HCT116 (cell line): ENCODE results near the gene MCL1. TPM values are rescaled to one million over a fixed set of nuclear protein-coding genes. Genes with fewer than 3 reads are reported as not detected.

Experiments
- ATAC-seq: fragments of 200-7000 bp; cut with Tn5 transposase; 2 replicates; pipeline ENCODE4 v1.9.1; 2020; ENCODE audit warnings: mild to moderate bottlenecking, moderate library complexity
- BruUV-seq: library from RNA; stranded (reverse); fragments of 400-500 nt; replicated peaks from 2 replicates; lab custom pipeline; 2021; lab: Mats Ljungman, UMichigan
- CTCF ChIA-PET: fragments of 300-600 bp; sonication (Branson Sonifier 250); formaldehyde crosslinking; loops from one replicate; lab custom pipeline; 2021; ENCODE audit warnings: antibody characterized with exemption; lab: Charles Lee
- POLR2A ChIA-PET: fragments of 300-600, 350-600 bp; sonication (Branson Sonifier 250); formaldehyde crosslinking; loops from one replicate; lab custom pipeline; 2021; ENCODE audit warnings: antibody characterized with exemption; lab: Charles Lee
- RAD21 ChIA-PET, 2 experiments: fragments of 300-600 bp; sonication (Branson Sonifier 250); formaldehyde crosslinking; loops; one replicate each; lab custom pipeline; 2023; ENCODE audit warnings: low total read pairs in 2 of 2; ENCODE audit not compliant: uncharacterized antibody in 2 of 2, unreplicated experiment in 2 of 2, low non-redundant PET in 1 of 2; lab: Charles Lee
- DNase-seq: peaks from one replicate; pipeline ENCODE4 v3.0.0-alpha.2; 2010; ENCODE audit warnings: low read depth, low spot score
- H2AFZ ChIP-seq: fragments of 200-600 bp; shearing (Covaris generic), sonication (generic); 2 replicates; pipeline ENCODE4 v1.6.1; 2017; ENCODE audit warnings: low read depth, mixed run types, mixed read lengths, antibody characterized with exemption, low read length; ENCODE audit not compliant: poor library complexity, severe bottlenecking
- H3K27ac ChIP-seq: 2 replicates; pipeline ENCODE4 v1.5.1; 2012; ENCODE audit warnings: low read depth, low read length
- H3K27me3 ChIP-seq: fragments of 200-600 bp; sonication (generic); 2 replicates; pipeline ENCODE4 v1.6.1; 2016; ENCODE audit warnings: mixed run types, low read length, mixed read lengths; ENCODE audit not compliant: insufficient read depth
- H3K36me3 ChIP-seq, 2 experiments: fragments of 200-500 bp in 1 of 2; fragments of 200-600 bp in 1 of 2; sonication (Bioruptor generic) in 1 of 2; sonication (generic) in 1 of 2; 2 replicates each; pipeline versions ENCODE4 v1.5.1 to v1.6.1; 2014 to 2016; ENCODE audit warnings: low read length in 2 of 2, inconsistent platforms in 1 of 2, mixed read lengths in 1 of 2, mixed run types in 1 of 2; ENCODE audit not compliant: insufficient read depth in 2 of 2, control insufficient read depth in 1 of 2
- H3K4me1 ChIP-seq, 2 experiments: fragments of 200-600 bp in 1 of 2; sonication (generic) in 1 of 2; 2 replicates each; pipeline versions ENCODE4 v1.5.1 to v1.6.1; 2012 to 2017; ENCODE audit warnings: low read length in 2 of 2, inconsistent platforms in 1 of 2, mild to moderate bottlenecking in 1 of 2, mixed read lengths in 1 of 2, mixed run types in 1 of 2, moderate library complexity in 1 of 2; ENCODE audit not compliant: insufficient read depth in 2 of 2, control insufficient read depth in 1 of 2
- H3K4me2 ChIP-seq: fragments of 200-600 bp; sonication (generic); 2 replicates; pipeline ENCODE4 v1.6.1; 2017; ENCODE audit warnings: mixed run types, low read length, mixed read lengths
- H3K4me3 ChIP-seq, 2 experiments: fragments of 200-600 bp in 1 of 2; sonication (generic) in 1 of 2; replicated peaks in 1 of 2; 2 replicates each; pipeline ENCODE4 v1.5.1; 2011 to 2016; ENCODE audit warnings: low read length in 2 of 2, control low read depth in 1 of 2, low read depth in 1 of 2, mild to moderate bottlenecking in 1 of 2, mixed read lengths in 1 of 2, mixed run types in 1 of 2
- H3K79me2 ChIP-seq: fragments of 200-600 bp; sonication (generic); 2 replicates; pipeline ENCODE4 v1.6.1; 2017; ENCODE audit warnings: mild to moderate bottlenecking, mixed run types, low read length, moderate library complexity, mixed read lengths; ENCODE audit not compliant: insufficient read depth
- H3K9ac ChIP-seq: fragments of 200-600 bp; sonication (generic); 2 replicates; pipeline ENCODE4 v1.6.1; 2016; ENCODE audit warnings: low read length, mixed read lengths
- H3K9me2 ChIP-seq: fragments of 200-600 bp; sonication (generic), shearing (Covaris generic); 2 replicates; pipeline ENCODE4 v1.6.1; 2017; ENCODE audit warnings: mixed run types, mild to moderate bottlenecking, moderate library complexity; ENCODE audit not compliant: insufficient read depth
- H3K9me3 ChIP-seq, 2 experiments: fragments of 200-500 bp in 1 of 2; fragments of 200-600 bp in 1 of 2; sonication (Bioruptor generic) in 1 of 2; sonication (generic) in 1 of 2; 2 replicates each; pipeline ENCODE4 v1.6.1; 2014 to 2017; ENCODE audit warnings: low read length in 2 of 2, mixed read lengths in 2 of 2, inconsistent platforms in 1 of 2, low read depth in 1 of 2, mild to moderate bottlenecking in 1 of 2, mixed run types in 1 of 2, moderate library complexity in 1 of 2; ENCODE audit not compliant: control insufficient read depth in 1 of 2, insufficient read depth in 1 of 2
- H4K20me1 ChIP-seq: fragments of 200-600 bp; sonication (generic), shearing (Covaris generic); 2 replicates; pipeline ENCODE4 v1.6.1; 2017; ENCODE audit warnings: mixed run types, mild to moderate bottlenecking, moderate library complexity; ENCODE audit not compliant: insufficient read depth
- ATF3 ChIP-seq: IDR thresholded peaks from 2 replicates; pipeline ENCODE4 v1.6.1; 2012
- CEBPB ChIP-seq: IDR thresholded peaks from 2 replicates; pipeline ENCODE4 v1.6.1; 2012; ENCODE audit warnings: low read depth
- CTCF ChIP-seq, 3 experiments: fragments of 200-600 bp in 1 of 3; sonication (generic) in 1 of 3; IDR thresholded peaks in 2 of 3; conservative IDR thresholded peaks in 1 of 3; 2 replicates each; pipeline ENCODE4 v1.5.1; 2012 to 2017; ENCODE audit warnings: low read depth in 2 of 3, low read length in 2 of 3, antibody characterized with exemption in 1 of 3, borderline replicate concordance in 1 of 3, control low read depth in 1 of 3, mild to moderate bottlenecking in 1 of 3, mixed read lengths in 1 of 3, mixed run types in 1 of 3, moderate library complexity in 1 of 3; ENCODE audit not compliant: insufficient read depth in 1 of 3
- EGR1 ChIP-seq: IDR thresholded peaks from 2 replicates; pipeline ENCODE4 v1.6.1; 2012; ENCODE audit warnings: low read depth
- ELF1 ChIP-seq: IDR thresholded peaks from 2 replicates; pipeline ENCODE4 v1.6.1; 2012; ENCODE audit warnings: low read depth, borderline replicate concordance
- EZH2 ChIP-seq: fragments of 200-600 bp; sonication (generic); IDR thresholded peaks from 2 replicates; pipeline ENCODE4 v1.6.1; 2017; ENCODE audit warnings: antibody characterized with exemption, mixed run types
- EZH2phosphoT487 ChIP-seq: fragments of 200-600 bp; IDR thresholded peaks from 2 replicates; pipeline ENCODE4 v1.6.1; 2018; ENCODE audit warnings: antibody characterized with exemption, borderline replicate concordance
- FOSL1 ChIP-seq: IDR thresholded peaks from 2 replicates; pipeline ENCODE4 v1.6.1; 2012; ENCODE audit warnings: low read depth
- JUND ChIP-seq: IDR thresholded peaks from 2 replicates; pipeline ENCODE4 v1.6.1; 2012
- POLR2A ChIP-seq: IDR thresholded peaks from 2 replicates; pipeline ENCODE4 v1.7.0; 2011; ENCODE audit warnings: borderline replicate concordance; ENCODE audit not compliant: insufficient read depth, insufficient read length; ENCODE audit errors: extremely low read depth
- RAD21 ChIP-seq: IDR thresholded peaks from 2 replicates; pipeline ENCODE4 v1.6.1; 2012; ENCODE audit warnings: low read depth, mild to moderate bottlenecking
- REST ChIP-seq: IDR thresholded peaks from 2 replicates; pipeline ENCODE4 v1.6.1; 2012; ENCODE audit warnings: low read depth
- SIN3A ChIP-seq: IDR thresholded peaks from 2 replicates; pipeline ENCODE4 v1.6.1; 2012; ENCODE audit warnings: low read depth
- SRF ChIP-seq: IDR thresholded peaks from 2 replicates; pipeline ENCODE4 v1.6.1; 2012; ENCODE audit warnings: low read depth
- TCF7L2 ChIP-seq: IDR thresholded peaks from 2 replicates; pipeline ENCODE4 v1.7.0; 2011; ENCODE audit warnings: borderline replicate concordance, inconsistent platforms; ENCODE audit not compliant: insufficient read depth, insufficient read length; ENCODE audit errors: extremely low read depth
- YY1 ChIP-seq: IDR thresholded peaks from 2 replicates; pipeline ENCODE4 v1.6.1; 2011; ENCODE audit warnings: low read length, low read depth, moderate library complexity, mild to moderate bottlenecking; ENCODE audit not compliant: insufficient replicate concordance; ENCODE audit errors: extremely low read depth
- ZBTB33 ChIP-seq: IDR thresholded peaks from 2 replicates; pipeline ENCODE4 v1.6.1; 2011; ENCODE audit warnings: mild to moderate bottlenecking, low read length, moderate library complexity; ENCODE audit not compliant: insufficient replicate concordance; ENCODE audit errors: extremely low read depth
- ZFX ChIP-seq: fragments of 450-650 bp; IDR thresholded peaks from 2 replicates; pipeline ENCODE4 v1.6.1; 2017
- intact Hi-C: fragments of 100-400 bp; cut with micrococcal nuclease; formaldehyde crosslinking; loops from 2 replicates; pipeline ENCODE4 v1.10.0; 2022
- total RNA-seq: library from RNA; stranded (reverse); gene quantifications from one replicate; pipeline ENCODE4 v1.2.1, GENCODE V29; 2021; ENCODE audit not compliant: unreplicated experiment

The MCL1 gene
- total RNA-seq, 1 experiment from 2014 or later = 146 TPM

GRCh38 chr1:150562446-150563339 is 16.7 kb downstream of the MCL1 start:
- peak overlapping the region; percentile 51 to 68 for H3K4me3 ChIP-seq
- CTCF ChIA-PET = interaction anchor here (1.0 to 4.8 kb wide), 8 partner anchors 11 to 433 kb away, joined by 5 to 35 read pairs (median 14); partner anchors contain the start of genes ADAMTSL4 and ENSA
- DNase-seq = no peak

More at GRCh38 chr1:150562446-150563339, 16.7 kb downstream of the MCL1 start:
- H4K20me1 ChIP-seq = no peaks in the 10 kb centered on the region
- H3K27me3 ChIP-seq = no peaks in the 10 kb centered on the region
- no TSS peak for BruUV-seq
- H2AFZ ChIP-seq = no peak overlapping the region
- no peak for TF ChIP-seq ZFX
- TF ChIP-seq POLR2A = no peak
- no peak for TF ChIP-seq RAD21
- TF ChIP-seq TCF7L2 = no peak
- no peak for TF ChIP-seq JUND
- no peak for TF ChIP-seq EGR1
- no peak for TF ChIP-seq ATF3
- TF ChIP-seq SIN3A = no peak
- TF ChIP-seq CEBPB = no peak
- no peak for TF ChIP-seq CTCF (IDR thresholded peaks at IDR 0.05 in 2 of 3, conservative IDR thresholded peaks at IDR 0.05 in 1 of 3; ENCODE audit: borderline replicate concordance in 1 of 3, insufficient read depth in 1 of 3, low read depth in 2 of 3, low read length in 2 of 3)
- no peak for TF ChIP-seq EZH2
- no peak for TF ChIP-seq ZBTB33
- no peak for TF ChIP-seq ELF1
- TF ChIP-seq FOSL1 = no peak
- no peak for TF ChIP-seq SRF
- TF ChIP-seq YY1 = no peak
- no peak for TF ChIP-seq EZH2phosphoT487
- no peak for TF ChIP-seq REST
- ChIA-PET POLR2A (interaction anchor here (0.7 to 6.6 kb wide), 7 partner anchors 9 to 135 kb away, joined by 3 to 41 read pairs (median 3); partner anchors contain the start of genes GOLPH3L and MCL1), RAD21 (no interaction called here)
- peak overlapping the region; percentile 99 for H3K4me2 ChIP-seq
- H3K9me3 ChIP-seq = no peaks in the 10 kb centered on the region
- peak overlapping the region; percentile 95 for H3K27ac ChIP-seq
- ATAC-seq = no peak
- peak overlapping the region; percentile 85 for H3K9ac ChIP-seq
- no peaks in the 10 kb centered on the region for H3K9me2 ChIP-seq
- no peaks in the 10 kb centered on the region for H3K36me3 ChIP-seq
- peaks cover 46 to 60% of the 10 kb centered on the region in 2 experiments for H3K4me1 ChIP-seq
- intact Hi-C loops = loop anchor here (5.0 to 10.0 kb wide), 3 partner anchors 132 to 445 kb away; partner anchors contain the start of genes GOLPH3L, MINDY1 and PRUNE1
- H3K79me2 ChIP-seq = peaks cover 18% of the 10 kb centered on the region
